Nephron (organoid): ENCODE results near the gene DAB1.

Experiments used
- H3K27ac Mint-ChIP-seq, 3 experiments: 2 replicates each; pipeline ENCODE4 v1.8.0; 2020; ENCODE audit warnings: mixed read lengths in 3 of 3, mild to moderate bottlenecking in 2 of 3, moderate library complexity in 1 of 3
- H3K27me3 Mint-ChIP-seq: 2 replicates; pipeline ENCODE4 v1.8.0; 2021; ENCODE audit warnings: low read depth, mild to moderate bottlenecking, moderate library complexity, mixed read lengths
- H3K36me3 Mint-ChIP-seq: 2 replicates; pipeline ENCODE4 v1.8.0; 2020; ENCODE audit warnings: low read depth, mixed read lengths
- H3K4me1 Mint-ChIP-seq: 2 replicates; pipeline ENCODE4 v1.8.0; 2020; ENCODE audit warnings: mixed read lengths
- H3K4me3 Mint-ChIP-seq, 3 experiments: 2 replicates each; pipeline ENCODE4 v1.8.0; 2020; ENCODE audit warnings: mild to moderate bottlenecking in 3 of 3, mixed read lengths in 3 of 3, moderate library complexity in 2 of 3
- H3K9me3 Mint-ChIP-seq: 2 replicates; pipeline ENCODE4 v1.8.0; 2020; ENCODE audit warnings: mixed read lengths
- TF ChIP-seq, protein P1 (sequence below), 3 experiments: fragments of 200-600 bp; sonication (generic); IDR thresholded peaks; one replicate each; pipeline ENCODE4 v1.5.0; 2021; ENCODE audit warnings: antibody characterized with exemption in 3 of 3; ENCODE audit not compliant: unreplicated experiment in 3 of 3

Gene DAB1

DNA sequence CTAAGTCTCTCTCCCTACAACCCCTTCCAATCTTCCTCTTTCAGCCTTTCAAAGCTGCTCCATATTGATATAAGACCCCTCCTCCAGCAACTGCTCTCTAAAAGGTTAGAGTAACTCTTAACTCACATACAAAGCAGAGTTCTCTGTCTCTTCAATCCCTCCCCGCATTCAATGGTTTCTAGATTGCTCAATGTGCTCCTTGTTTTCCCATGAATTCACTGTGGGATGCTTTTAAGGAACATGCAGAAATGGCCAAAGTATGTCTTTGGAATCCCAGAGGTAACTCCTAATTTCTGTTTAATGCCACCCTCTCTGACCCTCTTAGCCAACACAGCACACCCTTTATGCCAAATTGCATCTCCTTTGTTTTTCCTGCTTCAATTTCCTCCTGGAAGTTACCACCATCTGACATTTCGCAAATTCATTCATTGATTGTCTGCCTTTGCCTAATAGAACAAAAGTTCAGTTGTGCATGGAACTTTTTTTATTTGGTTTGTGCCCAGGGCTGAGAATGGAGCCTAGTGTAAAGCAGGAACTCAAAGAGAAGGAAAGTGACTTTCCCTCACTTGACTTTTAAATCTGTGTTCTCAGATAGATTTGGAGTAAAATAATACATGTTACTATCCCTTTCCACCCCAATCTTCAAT lies 285.3 kb downstream of the DAB1 start:
- no peaks in the 10 kb centered on the region for H3K9me3 Mint-ChIP-seq
- no peak overlapping the region for H3K4me3 Mint-ChIP-seq
- H3K4me1 Mint-ChIP-seq: no peaks in the 10 kb centered on the region
- peaks cover 9% of the 10 kb centered on the region for H3K27me3 Mint-ChIP-seq
- TF ChIP-seq, protein P1, sequence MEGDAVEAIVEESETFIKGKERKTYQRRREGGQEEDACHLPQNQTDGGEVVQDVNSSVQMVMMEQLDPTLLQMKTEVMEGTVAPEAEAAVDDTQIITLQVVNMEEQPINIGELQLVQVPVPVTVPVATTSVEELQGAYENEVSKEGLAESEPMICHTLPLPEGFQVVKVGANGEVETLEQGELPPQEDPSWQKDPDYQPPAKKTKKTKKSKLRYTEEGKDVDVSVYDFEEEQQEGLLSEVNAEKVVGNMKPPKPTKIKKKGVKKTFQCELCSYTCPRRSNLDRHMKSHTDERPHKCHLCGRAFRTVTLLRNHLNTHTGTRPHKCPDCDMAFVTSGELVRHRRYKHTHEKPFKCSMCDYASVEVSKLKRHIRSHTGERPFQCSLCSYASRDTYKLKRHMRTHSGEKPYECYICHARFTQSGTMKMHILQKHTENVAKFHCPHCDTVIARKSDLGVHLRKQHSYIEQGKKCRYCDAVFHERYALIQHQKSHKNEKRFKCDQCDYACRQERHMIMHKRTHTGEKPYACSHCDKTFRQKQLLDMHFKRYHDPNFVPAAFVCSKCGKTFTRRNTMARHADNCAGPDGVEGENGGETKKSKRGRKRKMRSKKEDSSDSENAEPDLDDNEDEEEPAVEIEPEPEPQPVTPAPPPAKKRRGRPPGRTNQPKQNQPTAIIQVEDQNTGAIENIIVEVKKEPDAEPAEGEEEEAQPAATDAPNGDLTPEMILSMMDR (IDR thresholded peaks at IDR 0.05; ENCODE audit: unreplicated experiment in 3 of 3): no peak
- no peaks in the 10 kb centered on the region for H3K36me3 Mint-ChIP-seq
- no peak overlapping the region for H3K27ac Mint-ChIP-seq

DNA sequence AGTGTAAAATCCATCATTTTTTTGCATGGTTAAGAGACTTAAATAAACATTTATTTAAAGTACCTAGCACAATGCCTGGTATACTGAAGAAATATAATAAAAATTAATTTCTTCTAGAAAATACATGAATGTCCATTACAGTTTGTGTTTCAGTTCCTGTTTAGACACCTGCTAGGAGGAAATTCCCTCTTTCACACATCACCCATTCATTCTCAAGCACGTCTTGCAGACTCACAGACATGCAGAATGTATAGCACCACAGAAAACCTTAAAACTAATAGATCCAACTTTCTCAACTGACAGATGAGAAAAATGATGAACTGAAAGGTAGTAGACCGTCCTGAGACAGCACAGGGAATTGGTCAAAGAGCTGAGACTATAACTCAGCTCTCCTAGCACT lies 285.9 kb downstream of the DAB1 start:
- no peak overlapping the region for H3K4me3 Mint-ChIP-seq
- H3K9me3 Mint-ChIP-seq: no peaks in the 10 kb centered on the region
- H3K4me1 Mint-ChIP-seq: no peaks in the 10 kb centered on the region
- no peak overlapping the region for H3K27ac Mint-ChIP-seq
- no peaks in the 10 kb centered on the region for H3K36me3 Mint-ChIP-seq
- TF ChIP-seq, protein P1 (IDR thresholded peaks at IDR 0.05; ENCODE audit: unreplicated experiment in 3 of 3): no peak
- H3K27me3 Mint-ChIP-seq: peaks cover 9% of the 10 kb centered on the region

DNA sequence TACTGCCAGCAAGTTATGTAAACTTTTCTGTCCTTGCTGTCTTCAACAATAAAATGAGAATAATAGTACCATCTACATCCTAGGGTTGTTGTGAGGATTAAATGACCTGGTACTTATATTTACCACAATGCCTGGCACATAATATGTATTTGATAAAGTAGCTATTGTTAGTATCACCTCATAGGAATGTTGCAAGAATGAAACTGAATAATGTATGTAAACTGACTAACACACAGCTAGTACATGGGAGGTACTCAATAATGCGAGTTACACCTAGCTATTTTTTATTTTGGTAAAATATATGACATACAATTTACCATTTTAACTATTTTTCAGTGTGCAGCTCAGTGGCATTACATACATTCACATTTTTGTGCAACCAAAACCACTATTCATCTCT lies 289.1 kb downstream of the DAB1 start:
- TF ChIP-seq, protein P1 (IDR thresholded peaks at IDR 0.05; ENCODE audit: unreplicated experiment in 3 of 3): no peak
- Mint-ChIP-seq H3K36me3 (no peaks in the 10 kb centered on the region), H3K27ac (no peak overlapping the region), H3K27me3 (peaks cover 9% of the 10 kb centered on the region), H3K4me3 (no peak overlapping the region), H3K9me3 (no peaks in the 10 kb centered on the region), H3K4me1 (no peaks in the 10 kb centered on the region)

DNA sequence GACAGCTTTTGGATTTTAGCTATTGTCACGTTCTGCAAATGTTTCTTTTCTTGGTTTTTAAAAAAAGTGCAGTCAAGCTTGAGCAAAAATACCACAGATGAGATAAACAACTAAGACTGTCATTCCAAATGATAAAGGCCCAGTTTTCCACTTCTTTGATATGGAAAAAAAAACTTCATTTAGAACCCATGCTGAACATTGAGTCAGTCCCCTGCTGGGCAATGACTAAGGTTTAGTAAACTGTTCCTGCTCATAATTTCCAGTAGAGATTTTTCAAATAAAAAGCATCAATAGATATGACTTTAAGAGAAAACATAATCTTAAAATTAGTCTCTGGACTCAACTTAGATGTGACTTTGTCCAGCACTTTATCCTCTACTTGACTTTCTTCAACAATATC lies 290.2 kb downstream of the DAB1 start:
- peaks cover 4% of the 10 kb centered on the region for H3K27me3 Mint-ChIP-seq
- H3K27ac Mint-ChIP-seq: no peak overlapping the region
- no peak overlapping the region for H3K4me3 Mint-ChIP-seq
- H3K9me3 Mint-ChIP-seq: no peaks in the 10 kb centered on the region
- TF ChIP-seq, protein P1 (IDR thresholded peaks at IDR 0.05; ENCODE audit: unreplicated experiment in 3 of 3): no peak
- H3K36me3 Mint-ChIP-seq: no peaks in the 10 kb centered on the region
- no peaks in the 10 kb centered on the region for H3K4me1 Mint-ChIP-seq

DNA sequence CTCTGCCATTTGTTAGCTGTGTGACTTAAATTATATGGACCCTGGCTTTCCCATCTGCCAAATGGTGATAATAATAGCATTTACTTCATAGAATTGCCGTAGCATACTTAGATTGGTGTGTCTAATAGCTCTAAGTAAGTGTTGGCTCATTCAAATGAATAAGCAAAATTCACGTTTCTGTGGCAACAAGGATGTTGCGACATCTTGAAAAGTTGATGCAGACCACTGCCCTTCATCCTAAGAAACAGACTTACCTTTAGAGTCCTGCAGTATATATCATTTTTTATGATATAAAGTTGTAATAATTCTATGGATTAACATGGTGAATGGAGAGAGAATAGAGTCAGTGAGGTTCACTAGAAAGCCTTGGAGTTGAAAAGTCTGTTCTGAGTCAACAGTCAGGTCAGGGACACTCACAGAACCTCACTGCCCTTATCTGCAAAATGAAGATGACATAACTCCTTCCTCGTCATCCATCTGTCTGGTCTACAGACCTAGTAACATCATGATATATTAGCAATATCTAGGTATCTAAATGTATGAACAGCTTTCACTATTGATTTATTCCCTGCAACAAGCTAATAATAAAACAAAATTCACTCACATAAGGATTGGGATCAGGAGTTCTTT lies 290.8 kb downstream of the DAB1 start:
- Mint-ChIP-seq H3K4me1 (no peaks in the 10 kb centered on the region), H3K27me3 (peaks cover 4% of the 10 kb centered on the region)

More for the DNA sequence above, 290.8 kb downstream of the DAB1 start:
- H3K4me3 Mint-ChIP-seq: no peak overlapping the region
- TF ChIP-seq, protein P1 (IDR thresholded peaks at IDR 0.05; ENCODE audit: unreplicated experiment in 3 of 3): no peak
- no peak overlapping the region for H3K27ac Mint-ChIP-seq
- no peaks in the 10 kb centered on the region for H3K9me3 Mint-ChIP-seq
- no peaks in the 10 kb centered on the region for H3K36me3 Mint-ChIP-seq
